Breast epithelium (tissue), 3 donors: ENCODE results near the gene WSB1.

Experiments used
- POLR2AphosphoS5 ChIP-seq, 3 donors: sonication (generic); formaldehyde crosslinking; IDR thresholded peaks; one replicate each; pipeline ENCODE4 v1.6.1; 2017; ENCODE audit warnings: antibody characterized with exemption in 3 of 3
- TF ChIP-seq, protein P1 (sequence below), 3 donors: fragments of 450-650 bp; IDR thresholded peaks; one replicate each; pipeline ENCODE4 v1.5.1; 2016 to 2017; ENCODE audit warnings: antibody characterized with exemption in 3 of 3, mild to moderate bottlenecking in 3 of 3, moderate library complexity in 3 of 3

GRCh38 chr17:27362909-27363308 is 69.0 kb downstream of the WSB1 start:
- TF ChIP-seq, protein P1, sequence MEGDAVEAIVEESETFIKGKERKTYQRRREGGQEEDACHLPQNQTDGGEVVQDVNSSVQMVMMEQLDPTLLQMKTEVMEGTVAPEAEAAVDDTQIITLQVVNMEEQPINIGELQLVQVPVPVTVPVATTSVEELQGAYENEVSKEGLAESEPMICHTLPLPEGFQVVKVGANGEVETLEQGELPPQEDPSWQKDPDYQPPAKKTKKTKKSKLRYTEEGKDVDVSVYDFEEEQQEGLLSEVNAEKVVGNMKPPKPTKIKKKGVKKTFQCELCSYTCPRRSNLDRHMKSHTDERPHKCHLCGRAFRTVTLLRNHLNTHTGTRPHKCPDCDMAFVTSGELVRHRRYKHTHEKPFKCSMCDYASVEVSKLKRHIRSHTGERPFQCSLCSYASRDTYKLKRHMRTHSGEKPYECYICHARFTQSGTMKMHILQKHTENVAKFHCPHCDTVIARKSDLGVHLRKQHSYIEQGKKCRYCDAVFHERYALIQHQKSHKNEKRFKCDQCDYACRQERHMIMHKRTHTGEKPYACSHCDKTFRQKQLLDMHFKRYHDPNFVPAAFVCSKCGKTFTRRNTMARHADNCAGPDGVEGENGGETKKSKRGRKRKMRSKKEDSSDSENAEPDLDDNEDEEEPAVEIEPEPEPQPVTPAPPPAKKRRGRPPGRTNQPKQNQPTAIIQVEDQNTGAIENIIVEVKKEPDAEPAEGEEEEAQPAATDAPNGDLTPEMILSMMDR (IDR thresholded peaks at IDR 0.05) = no peak
- TF ChIP-seq POLR2AphosphoS5 (IDR thresholded peaks at IDR 0.05) = no peak
